T-helper 17 cell (primary cell): ENCODE data around the gene PGP. TPM values are rescaled to one million over a fixed set of nuclear protein-coding genes. Genes with fewer than 3 reads are reported as not detected.
"Not testable (repeated sequence)": the region's sequence is repeated elsewhere in the genome, so short reads cannot be mapped to it uniquely, and the experiment has no call there.

Experiments
- ATAC-seq: fragments of 150-1000 bp; cut with Tn5 transposase; 2 replicates; pipeline ENCODE4 v1.10.0; 2021; ENCODE audit warnings: mild to moderate bottlenecking, moderate library complexity
- DNase-seq, 3 donors: peaks; one replicate each; pipeline versions ENCODE4 v3.0.0 to v3.0.0-alpha.2; 2020 to 2021
- H3K9me3 ChIP-seq: one replicate; pipeline ENCODE4 v1.7.0; 2013; ENCODE audit warnings: low read length, mild to moderate bottlenecking; ENCODE audit not compliant: control insufficient read depth, poor library complexity, severe bottlenecking
- H3K27ac Mint-ChIP-seq: one replicate; pipeline ENCODE4 v1.8.0; 2022; ENCODE audit warnings: mild to moderate bottlenecking, moderate library complexity, mixed read lengths
- H3K27me3 Mint-ChIP-seq: one replicate; pipeline ENCODE4 v1.8.0; 2022; ENCODE audit warnings: mixed read lengths
- H3K36me3 Mint-ChIP-seq: one replicate; pipeline ENCODE4 v1.8.0; 2022; ENCODE audit warnings: low read depth, mixed read lengths
- H3K4me1 Mint-ChIP-seq: one replicate; pipeline ENCODE4 v1.8.0; 2022; ENCODE audit warnings: mild to moderate bottlenecking, mixed read lengths
- H3K4me3 Mint-ChIP-seq: one replicate; pipeline ENCODE4 v1.8.0; 2022; ENCODE audit warnings: mild to moderate bottlenecking, moderate library complexity, mixed read lengths
- total RNA-seq, 4 donors: library from RNA in 2 of 4; stranded (reverse) in 2 of 4; gene quantifications; one replicate each; pipeline ENCODE4 v1.2.3 and lab custom pipeline; 2022 to 2026

PGP gene
- total RNA-seq, 2 donors from 2014 or later, result 7.8 to 9.2 TPM

GRCh38 chr16:2244301-2244700 is 29.7 kb upstream of the PGP start:
- Mint-ChIP-seq H3K4me1 (peaks cover 3% of the 10 kb centered on the region), H3K4me3 (no peak overlapping the region), H3K27ac (no peak overlapping the region), H3K27me3 (no peaks in the 10 kb centered on the region), H3K36me3 (no peaks in the 10 kb centered on the region)
- no peak for ATAC-seq
- no peaks in the 10 kb centered on the region for H3K9me3 ChIP-seq
- no peak for DNase-seq

DNA sequence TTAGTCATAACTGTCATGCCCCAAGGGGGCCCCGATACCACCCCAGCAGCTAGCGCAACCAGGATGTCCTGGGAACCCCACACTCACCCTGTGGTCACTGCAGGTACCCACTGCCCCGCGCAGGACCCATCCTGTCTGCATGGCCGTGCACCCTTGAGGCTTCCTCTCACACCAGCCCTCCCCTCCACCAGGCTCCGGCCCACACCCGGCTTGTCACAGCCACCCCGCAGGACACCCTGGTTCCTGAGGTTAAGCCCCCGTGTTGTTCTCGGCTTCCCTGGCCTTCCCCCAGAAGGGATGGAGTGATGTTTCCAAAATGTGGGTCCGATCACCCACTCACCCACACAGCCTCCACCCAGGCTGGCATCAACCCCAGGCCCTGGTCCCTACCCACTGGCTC is 29.1 kb upstream of the PGP start:
- H3K9me3 ChIP-seq, result no peaks in the 10 kb centered on the region
- DNase-seq (no peak), ATAC-seq (no peak)
- Mint-ChIP-seq H3K27me3 (no peaks in the 10 kb centered on the region), H3K36me3 (no peaks in the 10 kb centered on the region), H3K27ac (no peak overlapping the region), H3K4me3 (no peak overlapping the region), H3K4me1 (peaks cover 3% of the 10 kb centered on the region)

GRCh38 chr16:2243031-2243528 is 28.4 kb upstream of the PGP start:
- H3K27ac Mint-ChIP-seq, result no peak overlapping the region
- H3K27me3 Mint-ChIP-seq, result no peaks in the 10 kb centered on the region
- no peaks in the 10 kb centered on the region for H3K36me3 Mint-ChIP-seq
- H3K9me3 ChIP-seq, result no peaks in the 10 kb centered on the region
- H3K4me1 Mint-ChIP-seq, result peaks cover 3% of the 10 kb centered on the region
- no peak for DNase-seq
- H3K4me3 Mint-ChIP-seq, result no peak overlapping the region
- no peak for ATAC-seq

DNA sequence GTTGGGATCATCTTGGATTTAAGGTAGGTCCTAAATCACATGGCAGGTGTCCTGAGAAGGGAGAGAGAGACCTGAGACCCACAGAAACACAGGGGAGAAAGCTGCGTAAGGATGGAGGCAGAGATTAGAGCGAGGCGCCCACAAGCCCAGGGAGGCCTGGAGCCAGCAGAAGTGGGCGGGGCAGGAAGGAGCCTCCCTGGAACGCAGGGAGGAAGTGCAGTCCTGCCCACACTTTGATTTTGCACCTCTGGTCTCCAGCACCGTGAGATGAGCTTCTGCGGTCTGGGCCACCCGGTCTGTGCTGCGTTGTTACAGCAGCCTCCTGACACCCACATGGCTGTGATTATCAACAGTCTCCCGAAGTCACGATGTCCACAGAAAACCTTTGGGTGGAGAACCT is 28.0 kb upstream of the PGP start:
- DNase-seq, result no peak
- H3K36me3 Mint-ChIP-seq, result no peaks in the 10 kb centered on the region
- no peaks in the 10 kb centered on the region for H3K27me3 Mint-ChIP-seq

GRCh38 chr16:2240331-2240730 is 25.7 kb upstream of the PGP start:
- not testable (repeated sequence) for H3K4me3 Mint-ChIP-seq, H3K4me1 Mint-ChIP-seq, H3K9me3 ChIP-seq, DNase-seq, ATAC-seq, H3K27ac Mint-ChIP-seq, H3K27me3 Mint-ChIP-seq, H3K36me3 Mint-ChIP-seq

More for the DNA sequence above, 28.0 kb upstream of the PGP start:
- no peaks in the 10 kb centered on the region for H3K9me3 ChIP-seq
- Mint-ChIP-seq H3K4me3 (no peak overlapping the region), H3K4me1 (peaks cover 3% of the 10 kb centered on the region), H3K27ac (no peak overlapping the region)
- ATAC-seq, result no peak

DNA sequence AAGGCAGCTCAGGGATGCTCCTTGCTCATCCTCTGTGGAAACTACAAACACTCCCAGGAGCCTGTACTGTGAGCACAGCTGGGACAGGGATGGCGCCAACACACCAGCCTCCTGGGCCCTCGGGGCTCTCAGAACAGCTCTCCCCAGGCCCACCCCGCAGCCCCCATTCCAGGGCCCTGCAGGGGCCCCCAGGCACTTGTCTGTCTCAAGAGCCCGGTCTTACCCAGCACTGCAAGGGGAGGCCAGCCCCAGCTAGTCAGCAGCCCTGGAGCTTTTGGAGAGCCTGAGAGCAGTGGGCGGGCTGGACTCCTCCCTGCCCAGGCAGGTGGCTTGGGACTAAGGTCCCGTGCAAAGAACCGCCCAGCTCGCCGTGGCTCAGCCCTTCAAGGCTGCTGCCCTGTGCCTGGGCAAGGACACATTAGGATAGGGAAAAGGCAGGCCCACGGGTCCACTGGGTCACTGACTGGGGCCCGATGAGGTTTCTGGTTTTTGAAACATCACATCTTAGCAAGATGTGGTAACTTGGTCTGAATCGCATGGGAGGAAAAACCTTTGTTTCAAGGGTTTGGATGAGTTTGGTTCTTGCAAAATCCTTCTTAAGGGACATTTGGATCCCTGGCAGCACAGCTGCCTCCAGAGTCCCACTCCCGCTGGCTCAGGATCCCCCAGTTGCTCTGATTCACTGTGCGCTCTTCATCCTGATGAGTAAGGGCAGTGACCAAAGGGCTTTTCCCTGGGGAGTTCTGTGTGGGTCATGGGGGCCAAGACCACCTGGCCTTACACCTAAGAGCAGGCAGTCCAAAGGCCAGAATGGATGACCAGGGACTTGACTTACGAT is 24.4 kb upstream of the PGP start:
- H3K9me3 ChIP-seq, result no peaks in the 10 kb centered on the region
- Mint-ChIP-seq H3K27me3 (no peaks in the 10 kb centered on the region), H3K36me3 (no peaks in the 10 kb centered on the region), H3K4me1 (peaks cover 5% of the 10 kb centered on the region), H3K27ac (no peak overlapping the region), H3K4me3 (no peak overlapping the region)
- no peak for DNase-seq
- ATAC-seq, result no peak

GRCh38 chr16:2238150-2238837 is 23.7 kb upstream of the PGP start:
- H3K27ac Mint-ChIP-seq, result no peak overlapping the region
- H3K27me3 Mint-ChIP-seq, result no peaks in the 10 kb centered on the region
- no peaks in the 10 kb centered on the region for H3K9me3 ChIP-seq
- no peak for ATAC-seq
- no peak overlapping the region for H3K4me3 Mint-ChIP-seq
- peaks cover 2% of the 10 kb centered on the region for H3K36me3 Mint-ChIP-seq
- no peak for DNase-seq
- peaks cover 5% of the 10 kb centered on the region for H3K4me1 Mint-ChIP-seq

DNA sequence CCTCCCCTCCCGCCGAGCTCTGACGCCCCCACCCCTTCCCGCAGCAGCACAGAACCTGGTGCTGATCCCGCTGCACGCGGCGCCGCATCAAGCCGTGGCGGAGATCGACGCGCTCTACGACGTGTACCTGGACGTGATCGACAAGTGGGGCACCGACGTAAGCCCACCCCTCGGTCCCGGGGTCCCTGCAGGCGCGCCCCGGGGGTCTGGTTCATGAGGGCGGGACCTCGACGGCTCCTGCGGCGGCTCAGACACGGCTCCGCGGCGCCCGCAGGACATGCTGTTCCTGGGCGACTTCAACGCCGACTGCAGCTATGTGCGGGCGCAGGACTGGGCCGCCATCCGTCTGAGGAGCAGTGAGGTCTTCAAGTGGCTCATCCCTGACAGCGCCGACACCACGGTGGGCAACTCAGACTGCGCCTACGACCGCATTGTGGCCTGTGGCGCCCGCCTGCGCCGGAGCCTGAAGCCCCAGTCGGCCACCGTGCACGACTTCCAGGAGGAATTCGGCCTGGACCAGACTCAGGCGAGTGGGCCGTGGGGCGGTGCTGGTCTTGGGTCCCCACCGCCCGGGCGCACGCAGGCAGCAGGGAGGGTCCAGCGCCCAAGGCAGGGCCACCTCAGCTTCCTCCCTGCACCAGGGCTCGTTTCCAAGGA is 23.0 kb upstream of the PGP start:
- Mint-ChIP-seq H3K27ac (no peak overlapping the region), H3K4me1 (peaks cover 5% of the 10 kb centered on the region), H3K27me3 (no peaks in the 10 kb centered on the region), H3K4me3 (no peak overlapping the region), H3K36me3 (peaks cover 2% of the 10 kb centered on the region)
- no peak for DNase-seq
- H3K9me3 ChIP-seq, result no peaks in the 10 kb centered on the region
- ATAC-seq, result no peak

DNA sequence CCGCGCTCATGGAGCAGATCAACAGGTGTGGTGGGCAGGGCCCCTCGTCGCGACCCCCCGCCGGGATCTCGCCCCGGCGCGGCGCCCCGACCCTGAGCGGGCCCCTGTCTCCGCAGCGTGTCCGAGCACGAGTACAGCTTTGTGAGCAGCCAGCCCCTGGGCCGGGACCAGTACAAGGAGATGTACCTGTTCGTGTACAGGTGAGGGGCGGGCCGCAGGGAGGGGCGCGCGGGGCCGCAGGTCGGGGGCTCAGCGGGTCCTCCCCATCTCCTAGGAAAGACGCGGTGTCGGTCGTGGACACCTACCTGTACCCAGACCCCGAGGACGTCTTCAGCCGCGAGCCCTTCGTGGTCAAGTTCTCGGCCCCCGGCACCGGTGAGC is 22.5 kb upstream of the PGP start:
- H3K27ac Mint-ChIP-seq, result no peak overlapping the region
- H3K4me3 Mint-ChIP-seq, result no peak overlapping the region
- peaks cover 3% of the 10 kb centered on the region for H3K4me1 Mint-ChIP-seq
- no peaks in the 10 kb centered on the region for H3K27me3 Mint-ChIP-seq
- no peaks in the 10 kb centered on the region for H3K9me3 ChIP-seq
- no peak for ATAC-seq
- peaks cover 2% of the 10 kb centered on the region for H3K36me3 Mint-ChIP-seq
- no peak for DNase-seq

- DNase-seq, result no peak
- Mint-ChIP-seq H3K36me3 (peaks cover 2% of the 10 kb centered on the region), H3K4me1 (peaks cover 3% of the 10 kb centered on the region), H3K27me3 (no peaks in the 10 kb centered on the region), H3K4me3 (no peak within 1 kb of the TSS), H3K27ac (no peak within 1 kb of the TSS)
- H3K9me3 ChIP-seq, result no peaks in the 10 kb centered on the region
- peak; percentile 31 for ATAC-seq
Measured at GRCh38 chr16:2236337-2237101, 21.9 kb upstream of the PGP start, which contains the start of gene DNASE1L2. Gene DNASE1L2, plus strand, starts transcription at chr16:2236444. Its CDS starts 373 bp downstream, at chr16:2236817.

DNA sequence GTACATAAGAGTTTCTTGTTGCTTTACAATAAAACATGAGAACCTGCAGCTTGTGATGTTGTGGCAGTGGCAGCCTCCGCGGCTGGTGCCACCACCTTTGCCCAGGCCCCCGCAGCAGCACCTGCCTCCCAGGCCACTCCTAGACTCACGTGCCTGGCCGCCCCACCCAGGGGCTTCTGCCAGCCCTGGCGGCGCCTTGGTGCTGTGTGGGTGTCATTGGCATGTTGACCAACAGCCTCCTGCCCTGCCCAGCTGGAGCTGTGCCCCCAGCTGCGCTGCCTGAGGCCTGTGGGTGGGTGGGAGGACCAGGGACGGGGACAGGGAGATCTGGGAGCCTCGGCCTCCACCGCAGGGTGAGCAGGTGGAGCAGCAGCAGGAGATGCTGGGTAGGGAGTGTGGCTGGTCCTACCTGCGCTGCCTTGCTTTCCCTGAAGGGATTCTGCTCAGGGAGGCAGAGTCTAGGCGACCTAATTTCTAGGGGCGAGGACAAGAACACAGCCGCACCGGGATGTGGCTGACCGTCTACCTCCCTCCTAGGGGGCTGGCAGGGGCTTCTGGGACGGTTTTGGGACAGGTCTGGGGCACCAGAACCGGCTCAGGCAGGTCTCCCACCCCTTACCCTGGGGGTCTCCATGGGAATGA is 21.2 kb upstream of the PGP start:
- Mint-ChIP-seq H3K4me1 (peaks cover 3% of the 10 kb centered on the region), H3K27me3 (no peaks in the 10 kb centered on the region), H3K36me3 (peaks cover 2% of the 10 kb centered on the region), H3K4me3 (no peak overlapping the region), H3K27ac (no peak overlapping the region)
- peak; percentile 18 for ATAC-seq
- no peaks in the 10 kb centered on the region for H3K9me3 ChIP-seq
- no peak for DNase-seq

GRCh38 chr16:2235234-2235651 is 20.6 kb upstream of the PGP start:
- Mint-ChIP-seq H3K27me3 (no peaks in the 10 kb centered on the region), H3K27ac (no peak overlapping the region), H3K4me3 (no peak overlapping the region), H3K36me3 (peaks cover 2% of the 10 kb centered on the region), H3K4me1 (peaks cover 3% of the 10 kb centered on the region)
- DNase-seq (no peak), ATAC-seq (no peak)
- no peaks in the 10 kb centered on the region for H3K9me3 ChIP-seq
